MM.1S (cell line): ENCODE measurements around the gene IFNE.

Source experiments
- CTCF ChIP-seq: fragments of 300-600 bp; sonication (generic); IDR thresholded peaks from 2 replicates; pipeline ENCODE4 v1.5.1; 2016; ENCODE audit warnings: antibody characterized with exemption, low read length, mixed read lengths
- EZH2 ChIP-seq: fragments of 300-600 bp; sonication (generic); optimal IDR thresholded peaks from 2 replicates; pipeline ENCODE3; 2017; ENCODE audit warnings: low read depth, mild to moderate bottlenecking, antibody characterized with exemption, low read length, mixed read lengths
- EZH2phosphoT487 ChIP-seq: fragments of 300-600 bp; sonication (generic); IDR thresholded peaks from 2 replicates; pipeline ENCODE4 v1.6.1; 2018; ENCODE audit warnings: antibody characterized with exemption, low read length

GRCh38 chr9:21434202-21435014 is 47.7 kb downstream of the IFNE start:
- TF ChIP-seq EZH2phosphoT487 (no peak), CTCF (peak; percentile 48), EZH2 (no peak)
